HG03565 (cell line): ENCODE results near the gene LHX2.

Source experiments
- ATAC-seq: cut with Tn5 transposase; IDR thresholded peaks from one replicate; pipeline ENCODE4 v1.9.1; 2021; ENCODE audit warnings: mild to moderate bottlenecking, moderate library complexity; ENCODE audit not compliant: unreplicated experiment

Gene LHX2

GRCh38 chr9:124012368-124013301 lies 1.1 kb downstream of the LHX2 start:
- ATAC-seq = no peak

GRCh38 chr9:124013309-124014210 lies 2.0 kb downstream of the LHX2 start:
- no peak for ATAC-seq

GRCh38 chr9:124014211-124014955 lies 2.8 kb downstream of the LHX2 start:
- no peak for ATAC-seq

- no peak for ATAC-seq
These were observed 3.5 kb downstream of the LHX2 start for GRCh38 chr9:124014956-124015660.

GRCh38 chr9:124015661-124016131 lies 4.1 kb downstream of the LHX2 start:
- no peak for ATAC-seq

GRCh38 chr9:124016175-124017050 lies 4.8 kb downstream of the LHX2 start:
- ATAC-seq = no peak

GRCh38 chr9:124017051-124017928 lies 5.7 kb downstream of the LHX2 start:
- no peak for ATAC-seq

- ATAC-seq = no peak
These were observed 6.6 kb downstream of the LHX2 start for GRCh38 chr9:124017929-124018729.

GRCh38 chr9:124018730-124019697 lies 7.4 kb downstream of the LHX2 start:
- ATAC-seq = no peak

- no peak for ATAC-seq
These were observed 8.4 kb downstream of the LHX2 start for GRCh38 chr9:124019771-124020519.

- no peak for ATAC-seq
These were observed 9.2 kb downstream of the LHX2 start for GRCh38 chr9:124020520-124021384.

- no peak for ATAC-seq
These were observed 9.8 kb downstream of the LHX2 start for GRCh38 chr9:124021385-124021769.

GRCh38 chr9:124022201-124023121 lies 10.9 kb downstream of the LHX2 start:
- ATAC-seq = no peak

- ATAC-seq = no peak
These were observed 12.5 kb downstream of the LHX2 start for GRCh38 chr9:124024107-124024506.
